GM10248 (cell line): Measurements from ENCODE around the gene SDK1.

Experiments used
- CTCF ChIA-PET: fragments of 300-600 bp; sonication (Branson Sonifier 250); formaldehyde crosslinking; extraction: SDS; loops from one replicate; lab custom pipeline; 2021; ENCODE audit warnings: antibody characterized with exemption; lab: Yijun Ruan, JAX
- POLR2A ChIA-PET: fragments of 350-650 bp; sonication (Branson Sonifier 250); formaldehyde crosslinking; extraction: SDS; loops from one replicate; lab custom pipeline; 2020; ENCODE audit warnings: antibody characterized with exemption; lab: Yijun Ruan, JAX
- DNase-seq: peaks from one replicate; pipeline ENCODE4 v3.0.0; 2012; ENCODE audit errors: extremely low spot score
- CTCF ChIP-seq: IDR thresholded peaks from 2 replicates; pipeline ENCODE4 v1.5.1; 2012; ENCODE audit warnings: mild to moderate bottlenecking, low read depth; ENCODE audit errors: extremely low read depth, missing control alignments, control extremely low read depth

The SDK1 gene

GRCh38 chr7:4129481-4130122 is 828.5 kb downstream of the SDK1 start:
- POLR2A ChIA-PET, result no interaction called here
- CTCF ChIA-PET, result no interaction called here
- no peak for TF ChIP-seq CTCF
- DNase-seq, result no peak

GRCh38 chr7:4131063-4131462 is 830.0 kb downstream of the SDK1 start:
- CTCF ChIA-PET, result no interaction called here
- no peak for DNase-seq
- POLR2A ChIA-PET, result no interaction called here
- TF ChIP-seq CTCF, result no peak

- no peak for DNase-seq
- no peak for TF ChIP-seq CTCF
- ChIA-PET CTCF (no interaction called here), POLR2A (no interaction called here)
Measured at GRCh38 chr7:4132221-4132620, 831.2 kb downstream of the SDK1 start.

- ChIA-PET POLR2A (no interaction called here), CTCF (no interaction called here)
- no peak for TF ChIP-seq CTCF
- DNase-seq, result no peak
Measured at GRCh38 chr7:4133491-4134044, 832.5 kb downstream of the SDK1 start.

- TF ChIP-seq CTCF, result no peak
- CTCF ChIA-PET, result no interaction called here
- POLR2A ChIA-PET, result no interaction called here
- no peak for DNase-seq
Measured at GRCh38 chr7:4134204-4134603, 833.2 kb downstream of the SDK1 start.

GRCh38 chr7:4134631-4135030 is 833.6 kb downstream of the SDK1 start:
- POLR2A ChIA-PET, result no interaction called here

More at GRCh38 chr7:4134631-4135030, 833.6 kb downstream of the SDK1 start:
- no peak for DNase-seq
- CTCF ChIA-PET, result no interaction called here
- TF ChIP-seq CTCF, result no peak
